Upper lobe of left lung (tissue), 6 donors: ENCODE measurements around the gene CCIN. TPM values are rescaled to one million over a fixed set of nuclear protein-coding genes. Genes with fewer than 3 reads are reported as not detected.

Source experiments
- ATAC-seq, 2 donors: fragments of 200-7000 bp; cut with Tn5 transposase; one replicate each; pipeline ENCODE4 v1.9.1; 2022; ENCODE audit warnings: mild to moderate bottlenecking in 2 of 2, moderate library complexity in 2 of 2; ENCODE audit not compliant: low FRiP score in 2 of 2
- DNase-seq, 2 donors: peaks; one replicate each; pipeline ENCODE4 v3.0.0-alpha.2; 2019 to 2020
- H3K27ac ChIP-seq, 4 donors: fragments of 200-600 bp; sonication (generic); one replicate each; pipeline ENCODE4 v1.5.1; 2016 to 2019
- H3K27me3 ChIP-seq, 4 donors: fragments of 200-600 bp; sonication (generic); one replicate each; pipeline ENCODE4 v1.5.1; 2017 to 2019
- H3K36me3 ChIP-seq, 4 donors: fragments of 200-600 bp; sonication (generic); one replicate each; pipeline ENCODE4 v1.5.1; 2016 to 2019
- H3K4me1 ChIP-seq, 4 donors: fragments of 200-600 bp; sonication (generic); one replicate each; pipeline ENCODE4 v1.5.1; 2018 to 2019
- H3K4me3 ChIP-seq, 4 donors: fragments of 200-600 bp; sonication (generic); one replicate each; pipeline ENCODE4 v1.5.1; 2017 to 2019; ENCODE audit warnings: mild to moderate bottlenecking in 2 of 4, moderate library complexity in 1 of 4
- H3K9me3 ChIP-seq, 4 donors: fragments of 200-600 bp; sonication (generic); one replicate each; pipeline ENCODE4 v1.5.1; 2018 to 2019
- CTCF ChIP-seq, 6 experiments: fragments of 450-650 bp in 4 of 6; fragments of 200-600 bp in 2 of 6; sonication (generic) in 2 of 6; IDR thresholded peaks; one replicate each; pipeline ENCODE4 v1.5.1; 2016 to 2019; ENCODE audit warnings: antibody characterized with exemption in 6 of 6
- EP300 ChIP-seq, 4 donors: sonication (generic); formaldehyde crosslinking; IDR thresholded peaks; one replicate each; pipeline ENCODE4 v1.5.1; 2017; ENCODE audit warnings: antibody characterized with exemption in 4 of 4, control low read depth in 2 of 4
- POLR2A ChIP-seq, 4 donors: fragments of 450-650 bp; IDR thresholded peaks; one replicate each; pipeline ENCODE4 v1.5.1; 2016 to 2017; ENCODE audit warnings: antibody characterized with exemption in 4 of 4, mild to moderate bottlenecking in 2 of 4
- POLR2AphosphoS5 ChIP-seq, 2 donors: sonication (generic); formaldehyde crosslinking; IDR thresholded peaks; one replicate each; pipeline ENCODE4 v1.5.1; 2017; ENCODE audit warnings: antibody characterized with exemption in 2 of 2
- WGBS, 2 donors: methylation state at CpG; one replicate each; pipeline ENCODE4 v1.1.5; 2017 to 2018; 5-methylcytosine and 5-hydroxymethylcytosine counted together
- total RNA-seq, 6 donors: library from RNA; depleted of rRNA in 4 of 6; stranded (reverse); fragments of >200 nt in 4 of 6; gene quantifications; one replicate each; pipeline versions ENCODE4 v1.1.0 to v1.2.1, GENCODE V29; 2016 to 2021
- donor health status: DM: no; HTN: no; CAD: no; lungs with moderate emphysema.
- donor health status: DM: no; HTN: yes; CAD: no; lungs with severe emphysema.

Gene CCIN
- total RNA-seq, 6 donors from 2014 or later, result 0.30 to 1.4 (median 0.49) TPM; not detected in 1

GRCh38 chr9:36190388-36191289 lies 21.5 kb downstream of the CCIN start, which contains the start of gene CLTA:
Gene CLTA, plus strand, starts transcription at chr9:36190921. Its CDS starts 136 bp downstream, at chr9:36191057.
- Histone ChIP-seq H3K27me3 (no peaks in the 10 kb centered on the region), H3K4me3 (peak within 1 kb of the TSS; percentile 63 to 92 (median 85)), H3K4me1 (peaks cover 33 to 47% (median 37%) of the 10 kb centered on the region in 4 donors), H3K9me3 (no peaks in the 10 kb centered on the region), H3K27ac (peak within 1 kb of the TSS; percentile 89 to 95 (median 92)), H3K36me3 (peaks cover 0 to 11% (median 1%) of the 10 kb centered on the region in 4 donors)
- TF ChIP-seq POLR2AphosphoS5 (IDR thresholded peaks at IDR 0.05), result peak; percentile 95 to 98
- no peak for TF ChIP-seq EP300 (IDR thresholded peaks at IDR 0.05)
- TF ChIP-seq POLR2A (IDR thresholded peaks at IDR 0.05), result peak in 3 of 4 donors; percentile 79 to 95 (median 95)
- TF ChIP-seq CTCF (IDR thresholded peaks at IDR 0.05), result peak in 5 of 6 experiments; percentile 8 to 59 (median 36)
- 0 to 1% methylated on average over 6 to 18 of the region's 68 CpGs for WGBS, 2 donors
- DNase-seq (peak; percentile 94 to 98), ATAC-seq (peak; percentile 98 to 99)

GRCh38 chr9:36191290-36191645 lies 22.1 kb downstream of the CCIN start:
- H3K27me3 ChIP-seq, result no peaks in the 10 kb centered on the region
- DNase-seq, result peak in 1 of 2 donors; percentile 46
- TF ChIP-seq POLR2A (IDR thresholded peaks at IDR 0.05) (no peak), EP300 (IDR thresholded peaks at IDR 0.05) (no peak), POLR2AphosphoS5 (IDR thresholded peaks at IDR 0.05) (no peak), CTCF (IDR thresholded peaks at IDR 0.05) (no peak)
- WGBS, 2 donors, result 0 to 1% methylated on average over 10 to 18 of the region's 18 CpGs
- no peaks in the 10 kb centered on the region for H3K9me3 ChIP-seq
- H3K27ac ChIP-seq, result peak overlapping the region; percentile 89 to 95 (median 92)
- H3K4me3 ChIP-seq, result peak overlapping the region; percentile 63 to 92 (median 85)
- peak in 1 of 2 donors; percentile 53 for ATAC-seq
- H3K36me3 ChIP-seq, result peaks cover 0 to 17% (median 1%) of the 10 kb centered on the region in 4 donors
- H3K4me1 ChIP-seq, result peaks cover 33 to 47% (median 37%) of the 10 kb centered on the region in 4 donors

DNA sequence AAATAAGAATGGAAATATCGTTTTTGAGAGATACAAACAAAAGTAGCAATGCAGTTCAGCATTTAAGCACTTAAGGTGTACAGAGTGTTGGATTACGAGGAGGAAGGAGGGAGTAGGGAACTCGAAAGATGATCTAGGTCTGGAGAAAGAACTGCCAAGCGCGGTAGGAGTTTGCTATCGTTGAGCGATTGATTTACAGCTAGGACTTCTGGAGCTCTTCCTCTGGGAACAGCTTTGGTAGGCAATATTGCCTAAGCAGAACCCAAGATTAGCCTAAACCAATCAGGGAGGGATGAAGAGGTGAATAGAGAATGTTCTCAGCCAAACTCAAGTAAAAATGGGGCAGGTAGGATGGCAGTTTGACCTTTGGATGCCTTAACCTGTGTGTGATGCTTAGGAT lies 22.5 kb downstream of the CCIN start:
- 2% methylated on average over 7 of the region's 7 CpGs for WGBS, 2 donors
- no peaks in the 10 kb centered on the region for H3K27me3 ChIP-seq
- H3K36me3 ChIP-seq, result peaks cover 0 to 21% (median 1%) of the 10 kb centered on the region in 4 donors
- TF ChIP-seq EP300 (IDR thresholded peaks at IDR 0.05), result no peak
- TF ChIP-seq POLR2AphosphoS5 (IDR thresholded peaks at IDR 0.05), result no peak
- TF ChIP-seq CTCF (IDR thresholded peaks at IDR 0.05), result no peak
- TF ChIP-seq POLR2A (IDR thresholded peaks at IDR 0.05), result no peak
- DNase-seq (no peak), ATAC-seq (no peak)
- peaks cover 33 to 47% (median 37%) of the 10 kb centered on the region in 4 donors for H3K4me1 ChIP-seq
- peak overlapping the region; percentile 89 to 95 (median 92) for H3K27ac ChIP-seq
- H3K4me3 ChIP-seq, result peak overlapping the region; percentile 63 to 92 (median 85)
- no peaks in the 10 kb centered on the region for H3K9me3 ChIP-seq

DNA sequence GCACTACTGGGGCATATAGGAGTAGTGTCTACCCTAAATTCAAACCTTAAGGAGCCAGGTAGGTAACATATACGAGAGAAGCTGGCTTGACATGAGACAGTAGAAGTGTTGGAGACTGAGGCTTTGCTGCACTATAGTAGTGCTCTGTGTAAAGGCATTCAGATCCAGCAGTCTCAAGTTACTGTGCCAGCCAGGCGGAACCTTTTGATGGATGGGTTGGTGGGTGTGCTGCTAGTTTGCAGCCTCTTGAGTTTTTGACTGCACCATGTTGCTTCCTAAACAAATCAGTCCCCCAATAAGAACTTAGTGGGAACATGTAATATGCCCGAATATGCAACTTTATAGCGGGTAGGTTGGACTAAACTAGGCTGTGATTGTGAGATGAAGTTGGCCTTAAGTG lies 23.0 kb downstream of the CCIN start:
- DNase-seq, result no peak
- peak overlapping the region in 1 of 4 donors; percentile 91 for H3K27ac ChIP-seq
- 75 to 82% methylated on average over 4 of the region's 4 CpGs for WGBS, 2 donors
- H3K9me3 ChIP-seq, result no peaks in the 10 kb centered on the region
- H3K4me1 ChIP-seq, result peaks cover 33 to 47% (median 37%) of the 10 kb centered on the region in 4 donors
- H3K4me3 ChIP-seq, result peak overlapping the region in 3 of 4 donors; percentile 63 to 90 (median 80)
- peaks cover 0 to 24% (median 1%) of the 10 kb centered on the region in 4 donors for H3K36me3 ChIP-seq
- no peaks in the 10 kb centered on the region for H3K27me3 ChIP-seq
- no peak for TF ChIP-seq EP300 (IDR thresholded peaks at IDR 0.05)
- TF ChIP-seq CTCF (IDR thresholded peaks at IDR 0.05), result no peak
- TF ChIP-seq POLR2AphosphoS5 (IDR thresholded peaks at IDR 0.05), result no peak
- ATAC-seq, result no peak
